ENCODE results near the gene ITGA8. TPM values are rescaled to one million over a fixed set of nuclear protein-coding genes. Genes with fewer than 3 reads are reported as not detected.

Gene ITGA8
- total and polyA plus RNA-seq, 9 of the 15 experiments (the other 6 are each of a cell fraction or from before 2014, with no cell fraction given), result 0.01 to 0.07 (median 0.04) TPM; not detected in 5

DNA sequence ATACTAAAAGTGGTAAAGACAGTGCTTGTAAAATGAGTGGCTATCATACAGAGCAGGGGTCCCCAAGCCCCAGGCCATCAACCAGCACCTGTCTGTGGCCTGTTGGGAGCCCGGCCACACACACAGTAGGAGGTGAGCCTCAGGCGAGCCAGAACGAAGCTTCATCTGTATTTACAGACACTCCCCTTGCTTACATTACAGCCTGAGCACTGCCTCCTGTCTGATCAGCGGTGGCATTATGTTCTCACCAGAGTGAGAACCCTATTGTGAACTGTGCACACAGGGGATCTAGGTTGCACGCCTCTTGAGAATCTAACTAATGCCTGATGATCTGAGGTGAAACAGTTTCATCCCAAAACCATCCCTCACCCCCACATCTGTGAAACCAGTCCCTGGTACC lies 58.7 kb downstream of the ITGA8 start (continued):
- no peak for TF ChIP-seq FOXK1 (CRISPR knock-in tag; IDR thresholded peaks at IDR 0.05; ENCODE audit: borderline replicate concordance)
- no peak for TF ChIP-seq ADNP (tag; IDR thresholded peaks at IDR 0.05)
- no peak for TF ChIP-seq CCNT2 (IDR thresholded peaks at IDR 0.05; ENCODE audit: borderline replicate concordance, extremely low read depth, insufficient read length, low read depth, low read length)

DNA sequence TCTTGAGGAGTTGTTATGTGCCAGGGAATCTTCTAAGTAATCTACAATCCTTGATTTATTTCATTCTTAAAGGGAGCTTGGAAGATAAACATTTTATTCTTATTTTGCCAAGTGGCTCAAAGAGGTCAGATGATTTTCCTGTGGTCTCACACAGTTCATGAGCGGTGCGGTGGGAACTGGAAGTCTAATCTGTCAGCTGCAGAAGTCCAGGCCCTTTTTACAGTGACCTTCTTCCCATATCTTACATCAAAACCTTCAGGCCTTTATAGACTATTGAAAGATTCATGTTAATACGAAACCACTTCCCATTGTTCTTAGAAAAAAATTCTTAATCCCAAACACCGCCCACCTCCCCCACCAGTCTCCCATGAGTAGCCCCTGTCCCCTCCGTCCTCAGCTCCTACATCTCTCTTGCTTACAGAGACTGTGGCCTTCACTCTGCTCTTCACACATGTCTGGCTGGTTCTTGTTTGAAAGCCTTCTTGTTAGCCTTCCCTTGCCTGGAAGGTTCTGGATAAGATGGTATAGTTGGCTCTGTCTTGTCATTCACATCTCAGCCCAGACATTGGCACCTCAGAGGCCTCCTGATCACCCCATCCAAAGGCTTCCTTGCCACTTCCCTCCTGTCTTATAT lies 61.5 kb downstream of the ITGA8 start:
- H3K36me3 ChIP-seq (ENCODE audit: control insufficient read depth, insufficient read depth, low read length), result no peaks in the 10 kb centered on the region
- peak; percentile 76 for ATAC-seq
- no peaks in the 10 kb centered on the region for H3K9me1 ChIP-seq (ENCODE audit: control insufficient read depth, insufficient read depth, low read length)
- no peaks in the 10 kb centered on the region for H3K79me2 ChIP-seq (ENCODE audit: control insufficient read depth, insufficient read depth, low read length)
- peak in 2 of 4 experiments; percentile 9 to 61 for DNase-seq (ENCODE audit: extremely low read depth in 1 of 4, low spot score in 3 of 4)
- peak overlapping the region; percentile 6; the same call in 1 of the 2 replicates for H3K4me2 ChIP-seq (ENCODE audit: insufficient read depth, low read length)
- peak overlapping the region; percentile 44; the same call in 1 of the 2 replicates for H2AFZ ChIP-seq (ENCODE audit: low read depth, low read length)
- H3K9me3 ChIP-seq (replicated peaks; ENCODE audit: control insufficient read depth, insufficient read depth, low read depth, low read length), result no peaks in the 10 kb centered on the region
- intact Hi-C loops (cut with micrococcal nuclease), result loop anchor here (10.0 kb wide), 1 partner anchor 223 kb away; no protein-coding TSS in a partner anchor
- no peaks in the 10 kb centered on the region for H4K20me1 ChIP-seq (replicated peaks; ENCODE audit: control insufficient read depth, insufficient read depth, low read length)
- CTCF ChIA-PET (ENCODE audit: low intra/inter-chr PET ratio), result no interaction called here
- no peak overlapping the region for H3K4me3 ChIP-seq
- POLR2A ChIA-PET, result interaction anchor here (0.7 to 1.3 kb wide), 2 partner anchors 14 to 1724 kb away, joined by 3 read pairs; no protein-coding TSS in a partner anchor
- in situ Hi-C loops (cut with MboI), result no loop called here
- H3K27me3 ChIP-seq (ENCODE audit: control insufficient read depth in 2 of 2, insufficient read depth in 2 of 2, low read length in 2 of 2), result peaks cover 0 to 3% of the 10 kb centered on the region in 2 experiments; a peak in 1 of 5 replicates
- H3K9ac ChIP-seq (ENCODE audit: insufficient read depth in 1 of 2, low read depth in 2 of 2, low read length in 2 of 2), result no peak overlapping the region
- H3K27ac ChIP-seq (ENCODE audit: extremely low read depth, low read depth, low read length), result peak overlapping the region; percentile 53; the same call in 2 of the 3 replicates
- FAIRE-seq, result no peak
- WGBS (ENCODE audit: insufficient coverage, low coverage, missing lambda C conversion rate), result 0% methylated on average over 3 of the region's 5 CpGs
- H3K4me1 ChIP-seq (replicated peaks in 1 of 2; ENCODE audit: control insufficient read depth in 2 of 2, insufficient read depth in 2 of 2, low read length in 2 of 2), result peaks cover 0 to 10% of the 10 kb centered on the region in 2 experiments; a peak in 3 of 5 replicates
- no TSS peak for BruUV-seq (replicated peaks)
- TF ChIP-seq, protein P1, sequence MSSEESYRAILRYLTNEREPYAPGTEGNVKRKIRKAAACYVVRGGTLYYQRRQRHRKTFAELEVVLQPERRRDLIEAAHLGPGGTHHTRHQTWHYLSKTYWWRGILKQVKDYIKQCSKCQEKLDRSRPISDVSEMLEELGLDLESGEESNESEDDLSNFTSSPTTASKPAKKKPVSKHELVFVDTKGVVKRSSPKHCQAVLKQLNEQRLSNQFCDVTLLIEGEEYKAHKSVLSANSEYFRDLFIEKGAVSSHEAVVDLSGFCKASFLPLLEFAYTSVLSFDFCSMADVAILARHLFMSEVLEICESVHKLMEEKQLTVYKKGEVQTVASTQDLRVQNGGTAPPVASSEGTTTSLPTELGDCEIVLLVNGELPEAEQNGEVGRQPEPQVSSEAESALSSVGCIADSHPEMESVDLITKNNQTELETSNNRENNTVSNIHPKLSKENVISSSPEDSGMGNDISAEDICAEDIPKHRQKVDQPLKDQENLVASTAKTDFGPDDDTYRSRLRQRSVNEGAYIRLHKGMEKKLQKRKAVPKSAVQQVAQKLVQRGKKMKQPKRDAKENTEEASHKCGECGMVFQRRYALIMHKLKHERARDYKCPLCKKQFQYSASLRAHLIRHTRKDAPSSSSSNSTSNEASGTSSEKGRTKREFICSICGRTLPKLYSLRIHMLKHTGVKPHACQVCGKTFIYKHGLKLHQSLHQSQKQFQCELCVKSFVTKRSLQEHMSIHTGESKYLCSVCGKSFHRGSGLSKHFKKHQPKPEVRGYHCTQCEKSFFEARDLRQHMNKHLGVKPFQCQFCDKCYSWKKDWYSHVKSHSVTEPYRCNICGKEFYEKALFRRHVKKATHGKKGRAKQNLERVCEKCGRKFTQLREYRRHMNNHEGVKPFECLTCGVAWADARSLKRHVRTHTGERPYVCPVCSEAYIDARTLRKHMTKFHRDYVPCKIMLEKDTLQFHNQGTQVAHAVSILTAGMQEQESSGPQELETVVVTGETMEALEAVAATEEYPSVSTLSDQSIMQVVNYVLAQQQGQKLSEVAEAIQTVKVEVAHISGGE (CRISPR knock-in tag; IDR thresholded peaks at IDR 0.05), result peak in 1 of 3 experiments; percentile 53; a peak in 1 of 6 replicates
- TF ChIP-seq KDM1A (IDR thresholded peaks at IDR 0.05) (no peak), RNF2 (IDR thresholded peaks at IDR 0.05) (0 out of 2 replicates have a peak, but pooled peaks have one; percentile 17), ZNF134 (CRISPR knock-in tag; conservative IDR thresholded peaks at IDR 0.05) (0 out of 2 replicates have a peak, but pooled peaks have one; percentile 19), ZNF174 (CRISPR knock-in tag; IDR thresholded peaks at IDR 0.05) (no peak), CCNT2 (IDR thresholded peaks at IDR 0.05; ENCODE audit: borderline replicate concordance, extremely low read depth, insufficient read length, low read depth, low read length) (peak; percentile 73), ZNF444 (CRISPR knock-in tag; IDR thresholded peaks at IDR 0.05) (no peak), PHB2 (IDR thresholded peaks at IDR 0.05; ENCODE audit: low read depth) (no peak), STAT5A (IDR thresholded peaks at IDR 0.05; ENCODE audit: borderline replicate concordance, low read length) (peak; percentile 45), ZNF41 (CRISPR knock-in tag; conservative IDR thresholded peaks at IDR 0.05) (no peak)
- TF ChIP-seq, protein P2, sequence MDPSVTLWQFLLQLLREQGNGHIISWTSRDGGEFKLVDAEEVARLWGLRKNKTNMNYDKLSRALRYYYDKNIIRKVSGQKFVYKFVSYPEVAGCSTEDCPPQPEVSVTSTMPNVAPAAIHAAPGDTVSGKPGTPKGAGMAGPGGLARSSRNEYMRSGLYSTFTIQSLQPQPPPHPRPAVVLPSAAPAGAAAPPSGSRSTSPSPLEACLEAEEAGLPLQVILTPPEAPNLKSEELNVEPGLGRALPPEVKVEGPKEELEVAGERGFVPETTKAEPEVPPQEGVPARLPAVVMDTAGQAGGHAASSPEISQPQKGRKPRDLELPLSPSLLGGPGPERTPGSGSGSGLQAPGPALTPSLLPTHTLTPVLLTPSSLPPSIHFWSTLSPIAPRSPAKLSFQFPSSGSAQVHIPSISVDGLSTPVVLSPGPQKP (CRISPR knock-in tag; IDR thresholded peaks at IDR 0.05), result no peak
- TF ChIP-seq, protein P3, sequence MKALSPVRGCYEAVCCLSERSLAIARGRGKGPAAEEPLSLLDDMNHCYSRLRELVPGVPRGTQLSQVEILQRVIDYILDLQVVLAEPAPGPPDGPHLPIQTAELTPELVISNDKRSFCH (CRISPR knock-in tag; IDR thresholded peaks at IDR 0.05), result no peak
- TF ChIP-seq, protein P3 (tag; IDR thresholded peaks at IDR 0.05), result peak; percentile 87; the same call in 1 of the 2 replicates
